ENCODE data around the gene HSPG2. TPM values are rescaled to one million over a fixed set of nuclear protein-coding genes. Genes with fewer than 3 reads are reported as not detected.

The HSPG2 gene
- total and polyA plus RNA-seq, 2 of the 8 experiments (the other 6 are each of a cell fraction or from before 2014, with no cell fraction given): 17.8 to 111 TPM

DNA sequence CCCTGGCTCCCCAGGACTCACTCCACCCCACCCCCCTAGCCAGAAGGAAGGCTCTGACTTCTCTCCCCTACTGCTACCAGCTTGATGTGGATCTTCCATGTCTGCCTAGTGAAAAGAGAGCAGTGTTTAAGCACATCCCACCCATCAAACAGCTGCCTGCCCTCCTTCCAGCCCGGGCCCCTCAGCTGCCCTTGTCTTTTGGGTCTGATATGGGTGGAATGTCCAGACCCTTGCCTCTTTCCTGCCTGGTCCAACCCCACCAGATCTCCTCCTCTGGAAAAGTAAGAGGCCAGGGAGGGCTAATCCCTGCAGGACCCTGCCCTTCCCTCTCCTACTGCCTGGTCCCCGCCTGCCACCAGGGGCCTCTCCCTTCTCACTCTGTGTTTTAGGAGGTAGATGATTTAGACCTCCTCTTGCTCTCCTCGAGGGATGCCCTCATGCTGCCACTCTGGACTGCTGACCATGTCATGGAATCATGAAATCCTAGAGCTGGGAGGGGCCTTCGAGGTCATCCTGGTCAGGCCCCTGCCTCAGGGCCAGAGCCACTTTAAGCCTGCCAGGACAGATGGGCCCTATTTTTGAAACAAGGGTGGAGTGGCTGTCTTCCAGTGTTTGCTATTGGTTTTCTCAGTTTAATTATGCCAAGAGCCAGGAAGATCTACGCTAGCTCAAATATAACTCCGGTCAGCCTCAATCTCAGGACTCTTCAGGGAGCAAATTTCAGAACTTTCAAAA is 15.8 kb upstream of the HSPG2 start:
- Histone ChIP-seq H3K4me3 (ENCODE audit: extremely low read depth in 1 of 4, insufficient read depth in 2 of 4, low read depth in 3 of 4, low read length in 4 of 4) (no peak overlapping the region), H3K56ac (replicated peaks; ENCODE audit: insufficient read length, low read depth, low read length) (no peak overlapping the region), H3K4me2 (ENCODE audit: insufficient read depth in 1 of 2, low read depth in 2 of 2, low read length in 2 of 2) (no peak overlapping the region), H2AK5ac (ENCODE audit: low read depth, low read length) (no peak overlapping the region), H3K4me1 (replicated peaks in 1 of 4; ENCODE audit: control insufficient read depth in 3 of 4, insufficient read depth in 4 of 4, low read length in 3 of 4) (peaks cover 5 to 17% (median 11%) of the 10 kb centered on the region in 4 experiments), H4K8ac (ENCODE audit: extremely low read depth, insufficient read depth, low read length) (no peak overlapping the region), H2BK15ac (ENCODE audit: low read length) (no peak overlapping the region), H3K18ac (ENCODE audit: extremely low read depth, low read length) (peak overlapping the region; percentile 17; the same call in 1 of the 2 replicates), H3K4ac (replicated peaks; ENCODE audit: insufficient read length, low read depth, low read length) (no peak overlapping the region), H3K79me2 (ENCODE audit: control insufficient read depth in 1 of 2, insufficient read depth in 2 of 2, low read length in 2 of 2) (no peaks in the 10 kb centered on the region), H3K23me2 (ENCODE audit: low read depth, low read length) (no peaks in the 10 kb centered on the region), H2BK120ac (replicated peaks; ENCODE audit: low read depth, low read length) (no peak overlapping the region), H3K36me3 (ENCODE audit: control insufficient read depth in 2 of 4, insufficient read depth in 4 of 4, low read length in 3 of 4) (no peaks in the 10 kb centered on the region), H2BK12ac (ENCODE audit: low read depth, low read length) (no peak overlapping the region), H3K9ac (replicated peaks in 1 of 4; ENCODE audit: extremely low read depth in 1 of 4, low read depth in 3 of 4, low read length in 3 of 4) (no peak overlapping the region), H4K20me1 (replicated peaks in 1 of 2; ENCODE audit: control insufficient read depth in 1 of 2, insufficient read depth in 2 of 2, low read length in 2 of 2) (no peaks in the 10 kb centered on the region), H3K23ac (ENCODE audit: insufficient read length) (no peak overlapping the region), H3K27me3 (replicated peaks in 1 of 4; ENCODE audit: control insufficient read depth in 3 of 4, extremely low read depth in 1 of 4, insufficient read depth in 3 of 4, low read length in 3 of 4) (0 out of 7 replicates have a peak, but pooled peaks cover 0 to 2% (median 0%) of the 10 kb centered on the region in 4 experiments), H4K91ac (replicated peaks; ENCODE audit: insufficient read length, low read length) (no peak overlapping the region), H2BK20ac (ENCODE audit: low read length) (no peak overlapping the region), H3K27ac (ENCODE audit: low read depth, low read length) (no peak overlapping the region), H4K5ac (ENCODE audit: insufficient read length, low read depth, low read length) (no peak overlapping the region), H3K79me1 (ENCODE audit: low read depth, low read length) (no peaks in the 10 kb centered on the region), H2AFZ (ENCODE audit: low read length) (no peak overlapping the region), H2BK5ac (ENCODE audit: low read depth, low read length) (no peak overlapping the region), H3K14ac (ENCODE audit: insufficient read length) (no peak overlapping the region), H3K9me3 (ENCODE audit: insufficient read depth in 2 of 2, low read depth in 1 of 2, low read length in 1 of 2) (no peaks in the 10 kb centered on the region)
- ChIA-PET CTCF (ENCODE audit: partially characterized antibody) (interaction anchor here (0.6 to 2.4 kb wide), 7 partner anchors 10 to 77 kb away, joined by 3 to 8 read pairs (median 3); no protein-coding TSS in a partner anchor), POLR2A (ENCODE audit: partially characterized antibody) (interaction anchor here (2.1 to 2.4 kb wide), 2 partner anchors 9 to 17 kb away, joined by 6 to 7 read pairs; no protein-coding TSS in a partner anchor)
- TF ChIP-seq RFX5 (IDR thresholded peaks at IDR 0.05; ENCODE audit: borderline replicate concordance, low read depth, low read length) (no peak), CTCF (IDR thresholded peaks at IDR 0.05; ENCODE audit: control extremely low read depth in 1 of 3, insufficient read depth in 1 of 3, low read depth in 1 of 3, low read length in 3 of 3) (peak; percentile 12 to 56 (median 39); a peak in 2 of 4 replicates), RAD21 (IDR thresholded peaks at IDR 0.05 in 1 of 2, conservative IDR thresholded peaks at IDR 0.05 in 1 of 2; ENCODE audit: low read depth in 2 of 2, low read length in 2 of 2) (peak; percentile 15 to 28; a peak in 2 of 4 replicates)
- 86% methylated on average over 6 of the region's 6 CpGs; no CpG with 5 or more reads in 1 of the 2 experiments for WGBS, 2 experiments (ENCODE audit: extremely low coverage in 1 of 2, insufficient coverage in 1 of 2, insufficient read length in 1 of 2, insufficient replicate concordance in 2 of 2, low coverage in 1 of 2, low lambda C conversion rate in 2 of 2, missing lambda C conversion rate in 1 of 2)
- DNase-seq (ENCODE audit: low read depth in 1 of 2, low spot score in 2 of 2): no peak
- FAIRE-seq: no peak
